ENCODE measurements around the gene GRB7. TPM values are rescaled to one million over a fixed set of nuclear protein-coding genes. Genes with fewer than 3 reads are reported as not detected.

GRB7 gene
- total and polyA plus RNA-seq, 2 experiments from 2014 or later: not detected

DNA sequence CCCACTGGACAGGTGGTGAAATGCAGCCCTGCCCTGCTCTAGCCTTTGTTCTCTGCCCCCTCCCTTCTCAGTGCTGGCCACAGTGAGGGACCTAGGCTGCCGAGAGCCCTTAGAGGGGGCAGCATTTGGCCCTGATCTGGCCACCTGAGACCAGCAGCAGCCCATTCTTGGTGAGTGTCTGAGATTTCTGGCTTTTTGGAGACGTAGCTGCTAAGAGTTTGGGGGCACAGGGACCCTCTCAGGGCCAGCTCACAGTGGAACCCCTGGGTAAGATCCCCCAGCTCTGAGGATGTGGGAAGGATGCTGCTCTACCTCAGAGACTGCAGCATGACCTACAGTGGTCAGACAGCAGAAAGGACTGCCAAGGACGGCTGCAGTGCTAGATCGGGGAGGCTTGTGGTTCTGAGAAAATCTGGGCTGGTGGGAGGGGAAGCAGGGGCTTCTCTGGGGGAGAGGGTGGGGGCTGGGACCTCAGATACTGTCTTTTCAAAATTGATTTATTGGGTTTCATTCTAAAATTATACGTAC is 13.3 kb downstream of the GRB7 start:
- Histone ChIP-seq H3K4me3 (no peak overlapping the region), H4K20me1 (ENCODE audit: insufficient read depth) (no peaks in the 10 kb centered on the region), H3K4me2 (ENCODE audit: unreplicated experiment) (no peak overlapping the region), H3K36me3 (ENCODE audit: low read depth) (no peaks in the 10 kb centered on the region), H3F3A (ENCODE audit: insufficient read depth) (peaks cover 12% of the 10 kb centered on the region), H3K27me3 (replicated peaks; ENCODE audit: insufficient read depth) (0 out of 2 replicates have a peak, but pooled peaks cover under 1% of the 10 kb centered on the region), H3K9me3 (ENCODE audit: low read depth) (no peaks in the 10 kb centered on the region), H2AFZ (no peak overlapping the region), H3K9me2 (ENCODE audit: insufficient read depth) (no peaks in the 10 kb centered on the region), H3K79me2 (ENCODE audit: insufficient read depth) (no peaks in the 10 kb centered on the region), H3K27ac (no peak overlapping the region), H3K9ac (no peak overlapping the region), H3K4me1 (ENCODE audit: insufficient read depth) (no peaks in the 10 kb centered on the region)
- TF ChIP-seq EZH2 (IDR thresholded peaks at IDR 0.05; ENCODE audit: insufficient read depth, poor library complexity, severe bottlenecking) (no peak), EZH2phosphoT487 (IDR thresholded peaks at IDR 0.05; ENCODE audit: insufficient read depth, low read depth) (no peak)
- DNase-seq: no peak
- 40 to 46% methylated on average over 5 of the region's 5 CpGs for WGBS, 2 experiments (ENCODE audit: low coverage in 1 of 2, low lambda C conversion rate in 2 of 2, missing lambda C conversion rate in 2 of 2)
- in situ Hi-C loops (cut with MboI): loop anchor here (10.0 kb wide), 1 partner anchor 126 kb away; the partner anchor contains the start of gene PPP1R1B

DNA sequence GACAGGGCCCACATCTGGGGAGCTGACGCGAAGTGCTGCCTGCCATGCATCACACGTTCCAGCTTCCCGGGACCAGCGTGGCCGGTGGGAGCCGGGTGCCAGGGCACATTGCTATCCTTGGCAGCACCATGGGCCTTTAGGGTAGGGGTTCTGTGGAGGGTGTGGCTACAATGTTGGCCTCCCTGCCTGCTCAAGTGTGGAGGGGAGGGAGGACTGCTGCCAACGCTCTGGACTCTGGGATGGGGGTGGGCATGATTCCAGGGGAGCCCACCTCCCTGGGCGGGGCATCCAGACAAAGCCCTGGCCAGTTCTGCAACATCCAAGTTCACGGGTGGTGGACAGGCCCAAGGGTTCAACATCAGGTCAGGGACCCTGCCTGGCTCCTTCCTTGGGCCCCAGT is 13.9 kb downstream of the GRB7 start:
- Histone ChIP-seq H4K20me1 (ENCODE audit: insufficient read depth) (no peaks in the 10 kb centered on the region), H3K4me3 (no peak overlapping the region), H3K9me2 (ENCODE audit: insufficient read depth) (no peaks in the 10 kb centered on the region), H3K9me3 (ENCODE audit: low read depth) (no peaks in the 10 kb centered on the region), H3K4me1 (ENCODE audit: insufficient read depth) (no peaks in the 10 kb centered on the region), H2AFZ (no peak overlapping the region), H3K27me3 (replicated peaks; ENCODE audit: insufficient read depth) (0 out of 2 replicates have a peak, but pooled peaks cover 3% of the 10 kb centered on the region), H3K4me2 (ENCODE audit: unreplicated experiment) (no peak overlapping the region), H3K27ac (no peak overlapping the region), H3K9ac (no peak overlapping the region), H3K79me2 (ENCODE audit: insufficient read depth) (no peaks in the 10 kb centered on the region), H3F3A (ENCODE audit: insufficient read depth) (peaks cover 12% of the 10 kb centered on the region), H3K36me3 (ENCODE audit: low read depth) (no peaks in the 10 kb centered on the region)
- TF ChIP-seq EZH2phosphoT487 (IDR thresholded peaks at IDR 0.05; ENCODE audit: insufficient read depth, low read depth) (no peak), EZH2 (IDR thresholded peaks at IDR 0.05; ENCODE audit: insufficient read depth, poor library complexity, severe bottlenecking) (no peak)
- peak; percentile 28 for DNase-seq
- in situ Hi-C loops (cut with MboI): loop anchor here (10.0 kb wide), 1 partner anchor 127 kb away; the partner anchor contains the start of gene PPP1R1B
- 24 to 30% methylated on average over 10 of the region's 10 CpGs for whole genome bisulfite sequencing, 2 experiments (ENCODE audit: low coverage in 1 of 2, low lambda C conversion rate in 2 of 2, missing lambda C conversion rate in 2 of 2)

DNA sequence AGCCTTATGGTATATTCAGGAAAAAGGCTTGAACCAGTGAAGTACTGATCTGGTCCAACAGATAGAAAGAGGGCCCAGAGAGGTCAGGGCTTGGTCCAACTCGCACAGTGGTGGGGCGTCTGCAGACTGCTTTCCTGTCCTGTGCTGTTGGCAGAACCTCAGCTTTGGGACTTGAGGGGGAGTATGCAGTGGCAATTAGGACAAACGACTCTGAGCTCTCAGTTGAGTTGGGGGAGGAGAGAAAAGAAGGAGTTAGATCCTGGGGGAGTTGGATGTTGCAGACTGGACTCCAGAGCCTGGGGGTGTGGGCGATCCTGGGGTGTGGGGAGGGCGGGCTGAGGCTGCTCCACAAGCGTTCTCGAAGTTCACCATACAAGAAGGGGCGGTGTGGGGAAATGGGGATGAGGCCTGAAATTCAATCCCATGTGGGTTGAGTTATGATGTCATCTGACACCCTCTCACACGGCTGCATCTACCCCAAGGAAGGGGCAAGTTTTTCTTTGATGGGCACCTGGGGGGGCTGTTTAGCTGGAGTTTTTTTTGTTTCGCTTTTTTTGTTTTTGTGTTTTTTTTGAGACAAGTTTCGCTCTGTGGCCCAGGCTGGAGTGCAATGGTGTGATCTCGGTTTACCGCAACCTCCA is 14.6 kb downstream of the GRB7 start:
- peaks cover 12% of the 10 kb centered on the region for H3F3A ChIP-seq (ENCODE audit: insufficient read depth)
- TF ChIP-seq EZH2 (IDR thresholded peaks at IDR 0.05; ENCODE audit: insufficient read depth, poor library complexity, severe bottlenecking) (no peak), EZH2phosphoT487 (IDR thresholded peaks at IDR 0.05; ENCODE audit: insufficient read depth, low read depth) (no peak)
- H3K27me3 ChIP-seq (replicated peaks; ENCODE audit: insufficient read depth): 0 out of 2 replicates have a peak, but pooled peaks cover 3% of the 10 kb centered on the region
- H2AFZ ChIP-seq: no peak overlapping the region
- 81 to 82% methylated on average over 9 to 13 of the region's 13 CpGs for WGBS, 2 experiments (ENCODE audit: low coverage in 1 of 2, low lambda C conversion rate in 2 of 2, missing lambda C conversion rate in 2 of 2)
- no peaks in the 10 kb centered on the region for H3K79me2 ChIP-seq (ENCODE audit: insufficient read depth)
- no peak for DNase-seq
- H3K4me2 ChIP-seq (ENCODE audit: unreplicated experiment): no peak overlapping the region
- H3K36me3 ChIP-seq (ENCODE audit: low read depth): no peaks in the 10 kb centered on the region
- H3K9me3 ChIP-seq (ENCODE audit: low read depth): no peaks in the 10 kb centered on the region
- H3K4me1 ChIP-seq (ENCODE audit: insufficient read depth): no peaks in the 10 kb centered on the region
- H3K27ac ChIP-seq: no peak overlapping the region
- no peak overlapping the region for H3K4me3 ChIP-seq
- no peaks in the 10 kb centered on the region for H4K20me1 ChIP-seq (ENCODE audit: insufficient read depth)
- in situ Hi-C loops (cut with MboI): loop anchor here (10.0 kb wide), 1 partner anchor 128 kb away; the partner anchor contains the start of gene PPP1R1B
- H3K9me2 ChIP-seq (ENCODE audit: insufficient read depth): no peaks in the 10 kb centered on the region
- H3K9ac ChIP-seq: no peak overlapping the region

DNA sequence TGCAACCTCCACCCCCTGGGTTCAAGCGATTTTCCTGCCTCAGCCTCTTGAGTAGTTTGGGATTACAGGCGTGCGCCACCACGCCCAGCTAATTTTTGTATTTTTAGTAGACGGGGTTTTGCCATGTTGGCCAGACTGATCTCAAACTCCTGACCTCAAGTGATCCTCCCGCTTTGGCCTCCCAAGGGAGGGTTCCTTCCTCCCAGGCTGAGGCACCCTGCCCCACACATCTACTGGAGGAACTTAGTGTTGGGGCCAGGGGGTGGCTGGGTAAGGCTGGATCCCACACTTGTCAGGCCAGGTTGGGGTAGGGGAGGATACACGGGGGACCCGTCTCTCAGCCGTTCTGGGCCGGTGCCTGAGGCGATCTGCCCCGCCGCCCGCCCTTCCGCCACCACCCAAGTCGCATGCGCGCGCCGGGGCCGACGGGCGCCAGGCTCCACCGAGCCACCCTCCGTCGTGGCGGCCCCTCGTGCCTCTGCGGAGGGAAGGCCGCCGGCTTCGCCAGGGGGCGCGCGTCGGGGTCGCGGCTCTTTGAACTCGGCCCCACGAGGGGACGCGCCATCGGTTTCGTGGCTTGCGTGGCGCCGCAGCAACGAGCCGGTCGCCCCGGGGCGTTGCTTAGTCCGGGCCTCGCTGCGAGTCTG is 15.9 kb downstream of the GRB7 start:
- Histone ChIP-seq H3K4me2 (ENCODE audit: unreplicated experiment) (peak overlapping the region; percentile 53), H3K27me3 (replicated peaks; ENCODE audit: insufficient read depth) (0 out of 2 replicates have a peak, but pooled peaks cover 9% of the 10 kb centered on the region), H2AFZ (peak overlapping the region; percentile 81), H3K4me1 (ENCODE audit: insufficient read depth) (no peaks in the 10 kb centered on the region), H3K9me3 (ENCODE audit: low read depth) (no peaks in the 10 kb centered on the region), H3K9ac (peak overlapping the region; percentile 89), H3K36me3 (ENCODE audit: low read depth) (no peaks in the 10 kb centered on the region), H3F3A (ENCODE audit: insufficient read depth) (peaks cover 12% of the 10 kb centered on the region), H3K4me3 (peak overlapping the region; percentile 81), H3K9me2 (ENCODE audit: insufficient read depth) (no peaks in the 10 kb centered on the region), H3K79me2 (ENCODE audit: insufficient read depth) (no peaks in the 10 kb centered on the region), H4K20me1 (ENCODE audit: insufficient read depth) (no peaks in the 10 kb centered on the region), H3K27ac (peak overlapping the region; percentile 13; the same call in 1 of the 2 replicates)
- 9 to 19% methylated on average over 26 to 46 of the region's 55 CpGs for WGBS, 2 experiments (ENCODE audit: low coverage in 1 of 2, low lambda C conversion rate in 2 of 2, missing lambda C conversion rate in 2 of 2)
- peak; percentile 55 for DNase-seq
- no peak for TF ChIP-seq EZH2 (IDR thresholded peaks at IDR 0.05; ENCODE audit: insufficient read depth, poor library complexity, severe bottlenecking)
- no peak for TF ChIP-seq EZH2phosphoT487 (IDR thresholded peaks at IDR 0.05; ENCODE audit: insufficient read depth, low read depth)
- in situ Hi-C loops (cut with MboI): loop anchor here (10.0 kb wide), 1 partner anchor 129 kb away; the partner anchor contains the start of gene PPP1R1B

All from GM23248 (cell line).